Trophoblast cell (in vitro differentiated cells and primary cell): ENCODE data around the gene RDH5.
A peak's percentile ranks its signal among the peaks of the same experiment; 100 is the strongest.

Experiments used
- DNase-seq, 2 donors: peaks; one replicate each; pipeline ENCODE4 v3.0.0-alpha.2; 2016
- H2AFZ ChIP-seq: 2 replicates; pipeline ENCODE4 v1.6.1; 2013; ENCODE audit warnings: low read length, moderate library complexity, mild to moderate bottlenecking; ENCODE audit not compliant: insufficient read depth, poor library complexity
- H2AK5ac ChIP-seq: 2 replicates; pipeline ENCODE4 v1.6.1; 2013; ENCODE audit warnings: mild to moderate bottlenecking, low read length
- H2BK120ac ChIP-seq: 2 replicates; pipeline ENCODE4 v1.6.1; 2013; ENCODE audit warnings: low read length, mild to moderate bottlenecking, moderate library complexity; ENCODE audit not compliant: insufficient read depth, poor library complexity
- H2BK12ac ChIP-seq: 2 replicates; pipeline ENCODE4 v1.6.1; 2013; ENCODE audit warnings: mild to moderate bottlenecking, low read length, moderate library complexity
- H2BK5ac ChIP-seq: 2 replicates; pipeline ENCODE4 v1.6.1; 2013; ENCODE audit warnings: low read length, low read depth, moderate library complexity, mild to moderate bottlenecking; ENCODE audit not compliant: poor library complexity
- H3K14ac ChIP-seq: 2 replicates; pipeline ENCODE4 v1.6.1; 2013; ENCODE audit warnings: mild to moderate bottlenecking, low read length
- H3K18ac ChIP-seq: 2 replicates; pipeline ENCODE4 v1.6.1; 2013; ENCODE audit warnings: mild to moderate bottlenecking, low read length
- H3K23ac ChIP-seq: 2 replicates; pipeline ENCODE4 v1.6.1; 2013; ENCODE audit warnings: low read length
- H3K27ac ChIP-seq: 2 replicates; pipeline ENCODE4 v1.5.1; 2013; ENCODE audit warnings: low read depth, mild to moderate bottlenecking, inconsistent platforms, low read length, moderate library complexity
- H3K27me3 ChIP-seq: 2 replicates; pipeline ENCODE4 v1.6.1; 2013; ENCODE audit warnings: inconsistent platforms, mild to moderate bottlenecking, low read length, moderate library complexity; ENCODE audit not compliant: insufficient read depth
- H3K36me3 ChIP-seq, 2 experiments: 1 replicate in 1 of 2; 2 replicates in 1 of 2; pipeline ENCODE4 v1.6.1; 2013; ENCODE audit warnings: low read length in 2 of 2, mild to moderate bottlenecking in 2 of 2, moderate library complexity in 1 of 2; ENCODE audit not compliant: insufficient read depth in 2 of 2, control insufficient read depth in 1 of 2
- H3K4ac ChIP-seq: 2 replicates; pipeline ENCODE4 v1.6.1; 2013; ENCODE audit warnings: low read depth, mild to moderate bottlenecking, low read length, moderate library complexity
- H3K4me1 ChIP-seq, 2 experiments: 1 replicate in 1 of 2; 2 replicates in 1 of 2; pipeline ENCODE4 v1.6.1; 2013; ENCODE audit warnings: low read length in 2 of 2, mild to moderate bottlenecking in 2 of 2, moderate library complexity in 1 of 2; ENCODE audit not compliant: insufficient read depth in 2 of 2, control insufficient read depth in 1 of 2
- H3K4me2 ChIP-seq: 2 replicates; pipeline ENCODE4 v1.6.1; 2013; ENCODE audit warnings: inconsistent platforms, mild to moderate bottlenecking, low read length, moderate library complexity
- H3K4me3 ChIP-seq: 2 replicates; pipeline ENCODE4 v1.5.1; 2013; ENCODE audit warnings: mild to moderate bottlenecking, low read depth, low read length, inconsistent platforms
- H3K79me1 ChIP-seq: one replicate; pipeline ENCODE4 v1.6.1; 2013; ENCODE audit warnings: low read length
- H3K79me2 ChIP-seq: 2 replicates; pipeline ENCODE4 v1.6.1; 2013; ENCODE audit warnings: low read length, mild to moderate bottlenecking; ENCODE audit not compliant: control insufficient read depth, insufficient read depth, poor library complexity
- H3K9ac ChIP-seq: 2 replicates; pipeline ENCODE4 v1.6.1; 2013; ENCODE audit warnings: mild to moderate bottlenecking, low read length
- H3K9me3 ChIP-seq: 2 replicates; pipeline ENCODE4 v1.6.1; 2013; ENCODE audit warnings: low read depth, mild to moderate bottlenecking, control low read depth, inconsistent platforms, low read length; ENCODE audit not compliant: insufficient read depth
- H4K12ac ChIP-seq: 2 replicates; pipeline ENCODE4 v1.6.1; 2013; ENCODE audit warnings: low read depth, mild to moderate bottlenecking, low read length, moderate library complexity
- H4K8ac ChIP-seq: 2 replicates; pipeline ENCODE4 v1.6.1; 2013; ENCODE audit warnings: low read depth, mild to moderate bottlenecking, low read length, moderate library complexity
- H4K91ac ChIP-seq: one replicate; pipeline ENCODE4 v1.6.1; 2013; ENCODE audit warnings: low read depth, mild to moderate bottlenecking, low read length, moderate library complexity
- WGBS: extraction: QIAGEN DNeasy Blood & Tissue Kit; methylation state at CpG from one replicate; pipeline ENCODE4 v1.1.7; 2013; ENCODE audit warnings: missing lambda C conversion rate; ENCODE audit not compliant: insufficient read length, insufficient coverage; ENCODE audit errors: extremely low coverage; 5-methylcytosine and 5-hydroxymethylcytosine counted together

RDH5 gene

GRCh38 chr12:55719371-55719770, 822 bp upstream of the RDH5 start:
- Histone ChIP-seq H3K27me3 (no peaks in the 10 kb centered on the region), H2AK5ac (no peak overlapping the region), H2AFZ (no peak overlapping the region), H3K27ac (no peak overlapping the region), H3K79me1 (peaks cover 8% of the 10 kb centered on the region), H3K23ac (no peak overlapping the region), H3K14ac (no peak overlapping the region), H3K9ac (no peak overlapping the region), H2BK12ac (no peak overlapping the region), H3K4me2 (no peak overlapping the region), H3K9me3 (peaks cover 2% of the 10 kb centered on the region), H3K79me2 (no peaks in the 10 kb centered on the region), H4K12ac (no peak overlapping the region), H2BK120ac (no peak overlapping the region), H2BK5ac (no peak overlapping the region), H3K18ac (no peak overlapping the region), H3K36me3 (peaks cover 12 to 14% of the 10 kb centered on the region in 2 experiments), H3K4me1 (peaks cover 16 to 20% of the 10 kb centered on the region in 2 experiments), H4K91ac (no peak overlapping the region), H3K4me3 (no peak overlapping the region), H3K4ac (no peak overlapping the region), H4K8ac (no peak overlapping the region)
- no peak for DNase-seq
- WGBS, result no CpG with 5 or more reads among the region's 7 CpGs

GRCh38 chr12:55720894-55721444, 776 bp downstream of the RDH5 start:
- no peaks in the 10 kb centered on the region for H3K27me3 ChIP-seq
- H3K27ac ChIP-seq, result no peak overlapping the region
- peaks cover 2% of the 10 kb centered on the region for H3K9me3 ChIP-seq
- no peak overlapping the region for H2AK5ac ChIP-seq
- no peak overlapping the region for H2AFZ ChIP-seq
- no peak overlapping the region for H4K91ac ChIP-seq
- no peak overlapping the region for H4K12ac ChIP-seq
- H3K79me2 ChIP-seq, result no peaks in the 10 kb centered on the region
- no peak overlapping the region for H2BK5ac ChIP-seq
- H3K14ac ChIP-seq, result no peak overlapping the region
- DNase-seq, result peak; percentile 98 to 99
- no peak overlapping the region for H2BK120ac ChIP-seq
- no peak overlapping the region for H2BK12ac ChIP-seq
- no peak overlapping the region for H3K23ac ChIP-seq
- peaks cover 13 to 17% of the 10 kb centered on the region in 2 experiments for H3K4me1 ChIP-seq
- no CpG with 5 or more reads among the region's 9 CpGs for WGBS
- no peak overlapping the region for H3K4me3 ChIP-seq
- H3K4ac ChIP-seq, result no peak overlapping the region
- no peak overlapping the region for H4K8ac ChIP-seq
- peaks cover 5% of the 10 kb centered on the region for H3K79me1 ChIP-seq
- H3K9ac ChIP-seq, result no peak overlapping the region
- no peak overlapping the region for H3K18ac ChIP-seq
- H3K4me2 ChIP-seq, result no peak overlapping the region
- H3K36me3 ChIP-seq, result peaks cover 27 to 30% of the 10 kb centered on the region in 2 experiments

- H2BK12ac ChIP-seq, result no peak overlapping the region
- no peaks in the 10 kb centered on the region for H3K79me1 ChIP-seq
- no peak overlapping the region for H3K9ac ChIP-seq
- H3K4me3 ChIP-seq, result no peak overlapping the region
- H3K36me3 ChIP-seq, result peaks cover 33 to 35% of the 10 kb centered on the region in 2 experiments
- peak; percentile 45 to 52 for DNase-seq
- H3K23ac ChIP-seq, result no peak overlapping the region
- H3K18ac ChIP-seq, result no peak overlapping the region
- no peaks in the 10 kb centered on the region for H3K79me2 ChIP-seq
- H4K91ac ChIP-seq, result no peak overlapping the region
- H3K4me2 ChIP-seq, result no peak overlapping the region
- H3K9me3 ChIP-seq, result peaks cover 2% of the 10 kb centered on the region
- no peak overlapping the region for H2AK5ac ChIP-seq
- H3K14ac ChIP-seq, result no peak overlapping the region
- peaks cover 13 to 18% of the 10 kb centered on the region in 2 experiments for H3K4me1 ChIP-seq
- H3K27ac ChIP-seq, result no peak overlapping the region
- H3K27me3 ChIP-seq, result no peaks in the 10 kb centered on the region
- H4K8ac ChIP-seq, result no peak overlapping the region
- no CpG with 5 or more reads among the region's 14 CpGs for WGBS
- no peak overlapping the region for H3K4ac ChIP-seq
- H2BK5ac ChIP-seq, result no peak overlapping the region
- H4K12ac ChIP-seq, result no peak overlapping the region
- H2AFZ ChIP-seq, result no peak overlapping the region
- no peak overlapping the region for H2BK120ac ChIP-seq
Observed at GRCh38 chr12:55721601-55722213, 1.5 kb downstream of the RDH5 start.

- H3K4me1 ChIP-seq, result peaks cover 7 to 15% of the 10 kb centered on the region in 2 experiments
- H2AK5ac ChIP-seq, result no peak overlapping the region
- no peak overlapping the region for H2BK5ac ChIP-seq
- H4K12ac ChIP-seq, result no peak overlapping the region
- H2AFZ ChIP-seq, result no peak overlapping the region
- no peak overlapping the region for H3K4me2 ChIP-seq
- no peak overlapping the region for H2BK120ac ChIP-seq
- H3K27me3 ChIP-seq, result no peaks in the 10 kb centered on the region
- DNase-seq, result no peak
- no peak overlapping the region for H3K14ac ChIP-seq
- H3K18ac ChIP-seq, result no peak overlapping the region
- no peak overlapping the region for H4K91ac ChIP-seq
- H3K23ac ChIP-seq, result no peak overlapping the region
- peaks cover 2% of the 10 kb centered on the region for H3K9me3 ChIP-seq
- no peak overlapping the region for H3K27ac ChIP-seq
- H3K4me3 ChIP-seq, result no peak overlapping the region
- H3K79me1 ChIP-seq, result peaks cover 4% of the 10 kb centered on the region
- no peak overlapping the region for H3K9ac ChIP-seq
- H3K36me3 ChIP-seq, result peaks cover 38 to 41% of the 10 kb centered on the region in 2 experiments
- no CpG with 5 or more reads among the region's 8 CpGs for WGBS
- H2BK12ac ChIP-seq, result no peak overlapping the region
- peaks cover 10% of the 10 kb centered on the region for H3K79me2 ChIP-seq
- no peak overlapping the region for H4K8ac ChIP-seq
- H3K4ac ChIP-seq, result no peak overlapping the region
Observed at GRCh38 chr12:55722948-55723347, 2.8 kb downstream of the RDH5 start.
